H1 (cell line): ENCODE measurements around the gene TBC1D9B. TPM values are rescaled to one million over a fixed set of nuclear protein-coding genes. Genes with fewer than 3 reads are reported as not detected.
A peak's percentile ranks its signal among the peaks of the same experiment; 100 is the strongest.

ENCODE experiments used
- CTCF ChIA-PET: fragments of 300-600 bp; sonication (Branson Sonifier 250); formaldehyde crosslinking; loops from one replicate; lab custom pipeline; 2021; ENCODE audit not compliant: partially characterized antibody; lab: Charles Lee
- POLR2A ChIA-PET: fragments of 300-600 bp; sonication (Branson Sonifier 250); formaldehyde crosslinking; loops from one replicate; lab custom pipeline; 2021; ENCODE audit warnings: inconsistent platforms; ENCODE audit not compliant: partially characterized antibody; lab: Charles Lee
- DNase-seq, 2 experiments: peaks; one replicate each; pipeline versions ENCODE4 v3.0.0 to v3.0.0-alpha.2; 2010 to 2022; ENCODE audit warnings: low spot score in 2 of 2, low read depth in 1 of 2, mixed read lengths in 1 of 2
- FAIRE-seq: peaks from 2 replicates; lab custom pipeline; 2011; peaks lifted over from hg19 to GRCh38; lab: Jason Lieb, UNC
- H2AFZ ChIP-seq: 2 replicates; pipeline ENCODE4 v1.8.1; 2012; ENCODE audit warnings: low read length, inconsistent platforms
- H2AK5ac ChIP-seq: 2 replicates; pipeline ENCODE4 v1.6.1; 2013; ENCODE audit warnings: low read depth, low read length
- H2BK120ac ChIP-seq: replicated peaks from 2 replicates; pipeline ENCODE3; 2013; ENCODE audit warnings: low read depth, low read length, inconsistent platforms
- H2BK12ac ChIP-seq: 2 replicates; pipeline ENCODE4 v1.6.1; 2013; ENCODE audit warnings: low read depth, low read length
- H2BK15ac ChIP-seq: 2 replicates; pipeline ENCODE4 v1.6.1; 2013; ENCODE audit warnings: low read length
- H2BK20ac ChIP-seq: 2 replicates; pipeline ENCODE4 v1.6.1; 2013; ENCODE audit warnings: low read length
- H2BK5ac ChIP-seq: 2 replicates; pipeline ENCODE4 v1.6.1; 2013; ENCODE audit warnings: low read depth, low read length
- H3K14ac ChIP-seq: 2 replicates; pipeline ENCODE4 v1.6.1; 2013; ENCODE audit warnings: inconsistent platforms; ENCODE audit not compliant: insufficient read length
- H3K18ac ChIP-seq: 2 replicates; pipeline ENCODE4 v1.6.1; 2013; ENCODE audit warnings: low read length; ENCODE audit errors: extremely low read depth
- H3K23ac ChIP-seq: 2 replicates; pipeline ENCODE4 v1.6.1; 2013; ENCODE audit warnings: inconsistent platforms; ENCODE audit not compliant: insufficient read length
- H3K23me2 ChIP-seq: 2 replicates; pipeline ENCODE4 v1.6.1; 2013; ENCODE audit warnings: low read depth, low read length
- H3K27ac ChIP-seq: 2 replicates; pipeline ENCODE4 v1.6.1; 2011; ENCODE audit warnings: low read depth, low read length, inconsistent platforms
- H3K27me3 ChIP-seq, 4 experiments: replicated peaks in 1 of 4; 1 replicate in 1 of 4; 2 replicates in 3 of 4; pipeline versions ENCODE4 v1.6.1 to v1.8.1; 2011 to 2013; ENCODE audit warnings: low read length in 3 of 4, mild to moderate bottlenecking in 3 of 4, inconsistent platforms in 2 of 4, mixed read lengths in 2 of 4, moderate library complexity in 1 of 4; ENCODE audit not compliant: control insufficient read depth in 3 of 4, insufficient read depth in 3 of 4; ENCODE audit errors: extremely low read depth in 1 of 4
- H3K36me3 ChIP-seq, 4 experiments: 2 replicates each; pipeline versions ENCODE4 v1.6.1 to v1.8.1; 2011 to 2013; ENCODE audit warnings: mild to moderate bottlenecking in 4 of 4, low read length in 3 of 4, moderate library complexity in 2 of 4, control low read depth in 1 of 4, inconsistent platforms in 1 of 4; ENCODE audit not compliant: insufficient read depth in 4 of 4, control insufficient read depth in 2 of 4
- H3K4ac ChIP-seq: replicated peaks from 2 replicates; pipeline ENCODE3; 2013; ENCODE audit warnings: low read length, low read depth, mixed read lengths, inconsistent platforms; ENCODE audit not compliant: insufficient read length
- H3K4me1 ChIP-seq, 4 experiments: replicated peaks in 1 of 4; 1 replicate in 1 of 4; 2 replicates in 3 of 4; pipeline versions ENCODE4 v1.6.1 to v1.8.1; 2011 to 2013; ENCODE audit warnings: low read length in 3 of 4, inconsistent platforms in 2 of 4, mixed read lengths in 1 of 4; ENCODE audit not compliant: insufficient read depth in 4 of 4, control insufficient read depth in 3 of 4
- H3K4me2 ChIP-seq, 2 experiments: 2 replicates each; pipeline versions ENCODE4 v1.6.1 to v1.8.1; 2011 to 2013; ENCODE audit warnings: low read depth in 2 of 2, low read length in 2 of 2, control low read depth in 1 of 2, inconsistent platforms in 1 of 2, mild to moderate bottlenecking in 1 of 2; ENCODE audit not compliant: insufficient read depth in 1 of 2
- H3K4me3 ChIP-seq, 4 experiments: fragments of 200-600, 300-600 bp in 1 of 4; sonication (generic), shearing (Covaris generic), sonication (Bioruptor Twin) in 1 of 4; 2 replicates each; pipeline versions ENCODE4 v1.5.1 to v1.8.1; 2011 to 2016; ENCODE audit warnings: low read length in 4 of 4, low read depth in 3 of 4, control low read depth in 2 of 4, inconsistent platforms in 2 of 4, mild to moderate bottlenecking in 2 of 4, mixed read lengths in 1 of 4, moderate library complexity in 1 of 4; ENCODE audit not compliant: insufficient read depth in 2 of 4; ENCODE audit errors: extremely low read depth in 1 of 4
- H3K56ac ChIP-seq: replicated peaks from 2 replicates; pipeline ENCODE3; 2013; ENCODE audit warnings: low read depth, mild to moderate bottlenecking, mixed read lengths, low read length, inconsistent platforms; ENCODE audit not compliant: insufficient read length
- H3K79me1 ChIP-seq: 2 replicates; pipeline ENCODE4 v1.6.1; 2013; ENCODE audit warnings: low read depth, low read length, control low read depth
- H3K79me2 ChIP-seq, 2 experiments: 2 replicates each; pipeline versions ENCODE4 v1.6.1 to v1.8.1; 2012 to 2013; ENCODE audit warnings: low read length in 2 of 2, mild to moderate bottlenecking in 2 of 2, inconsistent platforms in 1 of 2; ENCODE audit not compliant: insufficient read depth in 2 of 2, control insufficient read depth in 1 of 2
- H3K9ac ChIP-seq, 4 experiments: replicated peaks in 1 of 4; 1 replicate in 1 of 4; 2 replicates in 3 of 4; pipeline versions ENCODE4 v1.6.1 to v1.8.1; 2011 to 2013; ENCODE audit warnings: low read depth in 3 of 4, low read length in 3 of 4, control low read depth in 2 of 4, mild to moderate bottlenecking in 2 of 4, moderate library complexity in 2 of 4, inconsistent platforms in 1 of 4; ENCODE audit errors: extremely low read depth in 1 of 4
- H3K9me3 ChIP-seq, 2 experiments: 2 replicates each; pipeline versions ENCODE4 v1.6.1 to v1.8.1; 2012 to 2013; ENCODE audit warnings: mild to moderate bottlenecking in 2 of 2, moderate library complexity in 2 of 2, control low read depth in 1 of 2, inconsistent platforms in 1 of 2, low read depth in 1 of 2, low read length in 1 of 2, mixed read lengths in 1 of 2; ENCODE audit not compliant: insufficient read depth in 2 of 2
- H4K20me1 ChIP-seq, 2 experiments: replicated peaks in 1 of 2; 2 replicates each; pipeline versions ENCODE3 to v1.8.1; 2011 to 2013; ENCODE audit warnings: inconsistent platforms in 2 of 2, low read length in 2 of 2, mild to moderate bottlenecking in 1 of 2; ENCODE audit not compliant: insufficient read depth in 2 of 2, control insufficient read depth in 1 of 2
- H4K5ac ChIP-seq: 2 replicates; pipeline ENCODE4 v1.6.1; 2013; ENCODE audit warnings: low read length, low read depth, mixed read lengths, inconsistent platforms; ENCODE audit not compliant: insufficient read length
- H4K8ac ChIP-seq: 2 replicates; pipeline ENCODE4 v1.8.0; 2013; ENCODE audit warnings: mild to moderate bottlenecking, moderate library complexity, low read length, inconsistent platforms; ENCODE audit not compliant: insufficient read depth; ENCODE audit errors: extremely low read depth
- H4K91ac ChIP-seq: replicated peaks from 2 replicates; pipeline ENCODE3; 2013; ENCODE audit warnings: low read length, mixed read lengths, inconsistent platforms; ENCODE audit not compliant: insufficient read length
- CTCF ChIP-seq, 3 experiments: IDR thresholded peaks; 1 replicate in 2 of 3; 2 replicates in 1 of 3; pipeline versions ENCODE4 v1.5.1 to v1.6.1; 2011; ENCODE audit warnings: low read length in 3 of 3, mild to moderate bottlenecking in 3 of 3, inconsistent platforms in 2 of 3, low read depth in 1 of 3, moderate library complexity in 1 of 3; ENCODE audit not compliant: insufficient read depth in 1 of 3; ENCODE audit errors: control extremely low read depth in 1 of 3
- GTF2F1 ChIP-seq: IDR thresholded peaks from 2 replicates; pipeline ENCODE4 v1.6.1; 2012; ENCODE audit warnings: low read depth, low read length, improper control_type of control experiment, borderline replicate concordance
- KDM4A ChIP-seq: IDR thresholded peaks from one replicate; pipeline ENCODE4 v1.7.1; 2012; ENCODE audit warnings: low read depth, mild to moderate bottlenecking, moderate library complexity, low read length, inconsistent platforms; ENCODE audit not compliant: severe bottlenecking
- POLR2A ChIP-seq, 2 experiments: IDR thresholded peaks; 1 replicate in 1 of 2; 2 replicates in 1 of 2; pipeline ENCODE4 v1.6.1; 2011; ENCODE audit warnings: low read depth in 2 of 2, low read length in 2 of 2, mild to moderate bottlenecking in 2 of 2; ENCODE audit errors: control extremely low read depth in 1 of 2
- RAD21 ChIP-seq, 2 experiments: IDR thresholded peaks in 1 of 2; conservative IDR thresholded peaks in 1 of 2; 2 replicates each; pipeline ENCODE4 v1.6.1; 2011; ENCODE audit warnings: low read depth in 2 of 2, low read length in 2 of 2, improper control_type of control experiment in 1 of 2, inconsistent platforms in 1 of 2, mild to moderate bottlenecking in 1 of 2, moderate library complexity in 1 of 2
- RXRA ChIP-seq: IDR thresholded peaks from 2 replicates; pipeline ENCODE4 v1.6.1; 2011; ENCODE audit warnings: low read depth, mild to moderate bottlenecking, low read length, moderate library complexity; ENCODE audit not compliant: insufficient read depth
- SRF ChIP-seq: IDR thresholded peaks from 2 replicates; pipeline ENCODE4 v1.6.1; 2011; ENCODE audit warnings: mild to moderate bottlenecking, low read depth, low read length, moderate library complexity
- SUZ12 ChIP-seq: fragments of 200-600 bp; sonication (generic); IDR thresholded peaks from 2 replicates; pipeline ENCODE4 v1.6.1; 2012; ENCODE audit warnings: mild to moderate bottlenecking, inconsistent platforms, low read length, moderate library complexity, mixed read lengths
- WGBS, 2 experiments: shearing (Covaris generic) in 1 of 2; methylation state at CpG; one replicate each; pipeline versions ENCODE4 v1.1.6 to v1.1.7; 2013 to 2015; ENCODE audit warnings: low lambda C conversion rate in 2 of 2, mixed read lengths in 2 of 2, inconsistent platforms in 1 of 2, low coverage in 1 of 2, missing lambda C conversion rate in 1 of 2; ENCODE audit not compliant: insufficient replicate concordance in 2 of 2, insufficient coverage in 1 of 2, insufficient read length in 1 of 2; ENCODE audit errors: extremely low coverage in 1 of 2, missing lambda C conversion rate in 1 of 2; 5-methylcytosine and 5-hydroxymethylcytosine counted together
- polyA plus RNA-seq, 7 experiments: library from polyadenylated mRNA; depleted of rRNA in 3 of 7; stranded (reverse) in 5 of 7; unstranded in 2 of 7; fragments of >200 nt in 5 of 7; fragments of 200-250 nt in 2 of 7; gene quantifications; 1 replicate in 5 of 7; 2 replicates in 1 of 7; 4 replicates in 1 of 7; pipeline versions ENCODE4 v1.2.1 to v1.2.3, GENCODE V29; 2011 to 2013; ENCODE audit warnings: missing spikeins in 2 of 7, mixed read lengths in 2 of 7
- total RNA-seq: library from RNA; stranded (reverse); fragmentation: NEBNext Ultra II Directional; extraction: Animal tissue kit (Norgen Biotek cat#: 25700); gene quantifications from 2 replicates; pipeline ENCODE4 v1.2.1, GENCODE V29; 2021

TBC1D9B gene
- total and polyA plus RNA-seq, 2 of the 8 experiments (the other 6 are each of a cell fraction or from before 2014, with no cell fraction given), result 33.6 to 57.1 TPM

- Histone ChIP-seq H2BK15ac (no peak overlapping the region), H3K4ac (no peak overlapping the region), H2AK5ac (no peak overlapping the region), H3K23ac (no peak overlapping the region), H2BK120ac (no peak overlapping the region), H2BK5ac (no peak overlapping the region), H4K91ac (no peak overlapping the region), H3K36me3 (peaks cover 14 to 30% (median 18%) of the 10 kb centered on the region in 4 experiments), H3K79me1 (peaks cover 3% of the 10 kb centered on the region; the same call in 1 of the 2 replicates), H3K23me2 (no peaks in the 10 kb centered on the region), H4K5ac (no peak overlapping the region), H4K8ac (no peak overlapping the region), H3K27me3 (no peaks in the 10 kb centered on the region), H2BK20ac (no peak overlapping the region), H3K56ac (no peak overlapping the region), H3K27ac (no peak overlapping the region), H3K4me1 (peaks cover 0 to 3% (median 0%) of the 10 kb centered on the region in 4 experiments; a peak in 1 of 7 replicates), H2BK12ac (no peak overlapping the region), H4K20me1 (peaks cover 0 to 4% of the 10 kb centered on the region in 2 experiments), H3K79me2 (no peaks in the 10 kb centered on the region), H3K14ac (no peak overlapping the region), H3K9ac (no peak overlapping the region), H2AFZ (no peak overlapping the region), H3K18ac (no peak overlapping the region), H3K4me2 (no peak overlapping the region), H3K9me3 (no peaks in the 10 kb centered on the region), H3K4me3 (no peak overlapping the region)
- ChIA-PET CTCF (interaction anchor here (0.9 to 3.1 kb wide), 5 partner anchors 9 to 90 kb away, joined by 3 to 13 read pairs (median 4); no protein-coding TSS in a partner anchor), POLR2A (interaction anchor here (1.4 to 1.7 kb wide), 2 partner anchors 13 to 18 kb away, joined by 3 to 6 read pairs; no protein-coding TSS in a partner anchor)
- TF ChIP-seq POLR2A (IDR thresholded peaks at IDR 0.05; ENCODE audit: control extremely low read depth in 1 of 2, low read depth in 2 of 2, low read length in 2 of 2) (no peak), KDM4A (no peak), SUZ12 (no peak), RAD21 (IDR thresholded peaks at IDR 0.05 in 1 of 2, conservative IDR thresholded peaks at IDR 0.05 in 1 of 2; ENCODE audit: low read depth in 2 of 2, low read length in 2 of 2) (peak; percentile 31 to 47; a peak in 3 of 4 replicates), SRF (no peak), GTF2F1 (no peak), RXRA (no peak), CTCF (IDR thresholded peaks at IDR 0.05; ENCODE audit: control extremely low read depth in 1 of 3, insufficient read depth in 1 of 3, low read depth in 1 of 3, low read length in 3 of 3) (peak in 2 of 3 experiments; percentile 25 to 27; a peak in 3 of 4 replicates)
- FAIRE-seq, result no peak
- 78% methylated on average over 5 of the region's 5 CpGs; no CpG with 5 or more reads in 1 of the 2 experiments for WGBS, 2 experiments
- no peak for DNase-seq
These were observed 15.4 kb downstream of the TBC1D9B start for GRCh38 chr5:179892255-179892654.
